ENCODE results near the gene NFE2L1.
A peak's percentile ranks its signal among the peaks of the same experiment; 100 is the strongest.

NFE2L1 gene

GRCh38 chr17:48002266-48002915 lies 45.8 kb upstream of the NFE2L1 start:
- Histone ChIP-seq H3K36me3 (ENCODE audit: control insufficient read depth, insufficient read depth, low read length) (no peaks in the 10 kb centered on the region), H2AFZ (peak overlapping the region; percentile 82), H3K9me3 (ENCODE audit: control insufficient read depth, low read length) (no peaks in the 10 kb centered on the region), H3K4me2 (ENCODE audit: low read length) (peak overlapping the region; percentile 46), H3K4me3 (ENCODE audit: low read depth, low read length) (peak overlapping the region; percentile 2), H3K4me1 (peaks cover 32% of the 10 kb centered on the region), H3K79me2 (no peaks in the 10 kb centered on the region), H3K27me3 (ENCODE audit: control insufficient read depth, insufficient read depth, low read length) (no peaks in the 10 kb centered on the region), H3K9ac (no peak overlapping the region), H3K27ac (peak overlapping the region; percentile 93)
- TF ChIP-seq CTCF (IDR thresholded peaks at IDR 0.05) = no peak

- peak overlapping the region; percentile 46 for H3K4me2 ChIP-seq (ENCODE audit: low read length)
- no peak overlapping the region for H3K9ac ChIP-seq
- no peaks in the 10 kb centered on the region for H3K36me3 ChIP-seq (ENCODE audit: control insufficient read depth, insufficient read depth, low read length)
- H3K27ac ChIP-seq = peak overlapping the region; percentile 93
- peaks cover 32% of the 10 kb centered on the region for H3K4me1 ChIP-seq
- no peaks in the 10 kb centered on the region for H3K27me3 ChIP-seq (ENCODE audit: control insufficient read depth, insufficient read depth, low read length)
- no peaks in the 10 kb centered on the region for H3K9me3 ChIP-seq (ENCODE audit: control insufficient read depth, low read length)
- H3K79me2 ChIP-seq = no peaks in the 10 kb centered on the region
- H3K4me3 ChIP-seq (ENCODE audit: low read depth, low read length) = peak overlapping the region; percentile 2
- H2AFZ ChIP-seq = peak overlapping the region; percentile 82
- TF ChIP-seq CTCF (IDR thresholded peaks at IDR 0.05) = no peak
Measured at GRCh38 chr17:48002916-48003416, 45.2 kb upstream of the NFE2L1 start.

DNA sequence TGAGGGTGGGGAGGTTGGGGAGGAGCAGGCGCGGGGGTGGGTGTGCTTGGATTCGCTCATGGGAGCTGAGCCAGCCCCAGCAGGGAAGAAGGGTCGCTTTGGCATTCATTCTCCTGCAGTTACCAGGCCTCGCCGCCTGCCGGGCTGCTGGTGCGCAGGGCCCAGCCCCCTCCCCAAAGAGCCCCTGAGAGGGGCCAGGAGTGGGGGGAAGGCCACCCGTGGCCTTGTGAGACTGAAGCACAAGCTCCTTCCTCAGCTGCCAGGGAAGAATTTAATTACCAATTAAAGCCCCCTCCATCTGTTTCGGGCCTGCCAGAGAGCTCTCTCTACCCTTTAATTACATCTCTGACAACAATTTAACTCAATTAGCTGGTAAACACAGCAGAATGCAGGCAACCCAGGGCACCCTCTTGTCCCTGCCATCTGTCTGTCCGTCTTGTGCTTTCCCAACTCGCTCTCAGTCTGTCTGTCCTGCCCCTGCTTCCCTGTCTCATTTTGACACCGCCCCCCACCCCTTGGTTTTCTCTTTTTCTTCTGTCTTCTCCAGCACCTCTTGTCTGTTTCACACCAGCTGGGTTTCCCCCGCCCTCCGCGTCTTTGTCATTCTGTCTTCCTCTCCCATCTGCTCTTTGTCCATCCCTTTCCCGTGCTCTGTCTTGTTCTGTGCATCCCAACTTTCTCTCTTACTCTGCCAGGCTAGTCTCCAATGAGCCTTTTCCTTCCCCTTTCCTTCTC lies 44.6 kb upstream of the NFE2L1 start:
- Histone ChIP-seq H2AFZ (peak overlapping the region; percentile 82), H3K9me3 (ENCODE audit: control insufficient read depth, low read length) (no peaks in the 10 kb centered on the region), H3K4me2 (ENCODE audit: low read length) (no peak overlapping the region), H3K9ac (no peak overlapping the region), H3K79me2 (no peaks in the 10 kb centered on the region), H3K27ac (peak overlapping the region; percentile 93), H3K36me3 (ENCODE audit: control insufficient read depth, insufficient read depth, low read length) (no peaks in the 10 kb centered on the region), H3K4me3 (ENCODE audit: low read depth, low read length) (no peak overlapping the region), H3K27me3 (ENCODE audit: control insufficient read depth, insufficient read depth, low read length) (no peaks in the 10 kb centered on the region), H3K4me1 (peaks cover 32% of the 10 kb centered on the region)
- no peak for TF ChIP-seq CTCF (IDR thresholded peaks at IDR 0.05)

- Histone ChIP-seq H3K27me3 (ENCODE audit: control insufficient read depth, insufficient read depth, low read length) (no peaks in the 10 kb centered on the region), H3K27ac (peak overlapping the region; percentile 21), H3K9ac (no peak overlapping the region), H3K4me1 (peaks cover 32% of the 10 kb centered on the region), H3K9me3 (ENCODE audit: control insufficient read depth, low read length) (no peaks in the 10 kb centered on the region), H3K36me3 (ENCODE audit: control insufficient read depth, insufficient read depth, low read length) (no peaks in the 10 kb centered on the region), H3K79me2 (no peaks in the 10 kb centered on the region), H3K4me3 (ENCODE audit: low read depth, low read length) (no peak overlapping the region), H3K4me2 (ENCODE audit: low read length) (no peak overlapping the region), H2AFZ (peak overlapping the region; percentile 48)
- no peak for TF ChIP-seq CTCF (IDR thresholded peaks at IDR 0.05)
Measured at GRCh38 chr17:48004983-48005382, 43.2 kb upstream of the NFE2L1 start.
